NOMO-1 (cell line): Measurements from ENCODE around the gene PPM1F.
A peak's percentile ranks its signal among the peaks of the same experiment; 100 is the strongest.

Experiments used
- DNase-seq, 2 experiments: peaks; one replicate each; lab custom pipeline; 2025; ENCODE audit not compliant: unreplicated experiment in 2 of 2; lab: John Stamatoyannopoulos, UW

Gene PPM1F

DNA sequence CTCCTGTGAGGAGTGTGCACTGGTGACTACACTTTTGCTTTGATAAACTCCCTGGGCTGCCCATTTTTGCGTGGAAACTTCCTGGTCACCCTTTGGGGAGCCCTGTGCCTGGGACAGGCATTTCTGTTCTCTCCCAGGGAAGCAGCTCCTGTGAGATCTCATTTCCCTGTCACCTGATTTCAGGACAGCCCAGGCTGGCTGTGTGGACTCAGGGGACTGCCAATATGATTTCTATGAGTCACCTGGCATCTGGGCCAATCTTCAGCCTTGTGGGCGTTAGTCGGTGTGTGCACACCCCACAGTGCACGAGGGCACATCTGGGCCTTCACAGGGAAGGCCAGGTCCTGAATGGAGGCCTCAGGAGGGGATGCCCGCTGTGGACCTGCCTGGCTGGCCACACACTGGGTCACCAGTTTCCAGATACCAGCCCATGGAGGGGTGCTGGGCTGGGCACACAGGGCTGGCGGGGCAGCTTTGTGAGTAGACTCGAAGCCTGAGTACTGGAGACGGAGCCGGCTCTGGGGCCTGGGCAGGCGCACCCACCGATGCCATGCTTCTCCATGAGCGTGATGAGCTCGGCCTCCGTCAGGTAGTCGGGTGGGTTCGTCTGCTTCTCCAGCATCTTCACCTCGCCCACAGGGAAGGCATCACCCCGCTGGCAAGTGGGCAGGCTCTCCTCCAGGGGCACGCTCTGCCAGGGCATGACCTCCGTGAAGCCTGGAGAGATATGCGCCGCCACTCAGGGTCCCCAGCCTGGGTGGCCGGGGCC, 9.4 kb upstream of the PPM1F start:
- no peak for DNase-seq

DNA sequence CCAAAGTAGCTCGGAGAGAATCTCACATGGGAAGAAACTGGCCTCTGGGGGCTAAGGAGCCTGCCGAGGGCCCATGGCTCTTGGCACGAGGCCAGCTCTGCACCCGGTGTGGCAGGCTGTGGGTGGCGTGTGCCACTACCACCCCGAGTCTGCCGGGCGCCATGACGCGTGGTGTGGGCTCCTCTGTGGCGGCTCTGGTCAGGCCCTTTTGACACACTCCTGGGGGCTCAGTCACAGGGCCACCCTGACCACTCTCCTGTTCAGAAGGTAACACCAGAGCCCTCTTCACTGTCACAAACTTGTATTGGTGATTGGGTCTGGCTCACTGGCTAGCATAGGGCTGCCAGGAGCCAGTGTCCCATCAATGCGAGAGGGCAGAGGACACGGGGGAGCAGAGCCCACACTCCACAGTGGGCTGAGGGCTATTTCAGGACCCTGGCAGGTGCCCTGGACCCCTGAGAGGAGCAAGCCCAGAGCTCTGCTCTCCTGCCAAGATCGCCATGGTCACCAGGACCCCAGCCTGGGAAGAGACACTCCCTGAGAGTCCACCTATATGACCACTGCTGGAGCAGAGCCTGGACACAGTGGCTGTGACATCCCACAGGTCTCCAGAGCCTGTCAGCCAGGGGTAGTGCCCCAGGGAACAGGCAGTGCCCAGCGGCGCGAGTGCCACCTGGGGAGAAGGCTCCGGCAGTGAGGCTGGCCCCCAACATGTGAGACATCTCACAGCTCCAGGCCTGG, 8.6 kb upstream of the PPM1F start:
- no peak for DNase-seq

DNA sequence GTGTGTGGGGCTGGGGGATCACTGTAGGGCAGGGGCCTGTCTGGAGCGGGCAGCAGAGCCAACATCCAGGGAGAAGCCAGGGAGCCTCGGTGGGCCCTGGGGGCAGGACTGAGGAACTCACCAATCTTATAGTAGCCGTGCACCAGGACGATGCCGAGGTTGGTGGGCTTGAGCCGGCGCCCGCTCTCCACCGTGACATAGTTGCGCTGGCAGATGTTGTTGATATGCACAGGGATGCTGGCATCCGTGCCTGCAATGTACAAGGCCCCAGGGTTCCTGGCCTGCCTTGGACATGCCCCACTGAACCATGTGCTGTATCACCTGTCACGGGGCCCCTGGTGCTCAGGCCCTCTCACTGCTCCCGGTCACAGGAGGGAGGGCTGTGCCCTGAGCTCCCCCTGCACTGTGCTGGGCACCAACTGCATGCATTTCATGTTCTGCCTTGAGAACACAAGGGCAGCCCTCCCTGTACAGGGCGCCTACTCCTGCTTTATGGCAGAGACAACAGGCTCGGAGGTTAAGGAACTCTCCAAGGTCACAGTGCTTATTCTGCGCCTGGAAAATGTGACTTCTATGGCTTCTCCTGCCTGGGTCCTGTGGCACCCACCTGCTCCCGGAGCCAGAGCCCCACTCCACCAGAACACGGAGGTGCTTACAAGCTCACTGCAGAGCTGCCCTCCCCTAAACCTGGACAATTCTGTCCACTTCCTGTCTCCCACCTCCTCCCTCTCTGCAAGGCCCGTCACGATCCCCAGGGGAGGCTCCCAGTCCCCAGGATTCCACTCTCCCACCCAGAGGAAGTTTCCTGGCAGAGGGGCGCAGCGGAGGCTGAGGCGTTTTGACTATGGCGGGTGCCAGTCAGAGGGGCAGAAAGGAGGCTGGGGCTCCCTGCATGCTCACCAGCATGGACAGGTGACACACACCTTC, 7.8 kb upstream of the PPM1F start:
- no peak for DNase-seq

DNA sequence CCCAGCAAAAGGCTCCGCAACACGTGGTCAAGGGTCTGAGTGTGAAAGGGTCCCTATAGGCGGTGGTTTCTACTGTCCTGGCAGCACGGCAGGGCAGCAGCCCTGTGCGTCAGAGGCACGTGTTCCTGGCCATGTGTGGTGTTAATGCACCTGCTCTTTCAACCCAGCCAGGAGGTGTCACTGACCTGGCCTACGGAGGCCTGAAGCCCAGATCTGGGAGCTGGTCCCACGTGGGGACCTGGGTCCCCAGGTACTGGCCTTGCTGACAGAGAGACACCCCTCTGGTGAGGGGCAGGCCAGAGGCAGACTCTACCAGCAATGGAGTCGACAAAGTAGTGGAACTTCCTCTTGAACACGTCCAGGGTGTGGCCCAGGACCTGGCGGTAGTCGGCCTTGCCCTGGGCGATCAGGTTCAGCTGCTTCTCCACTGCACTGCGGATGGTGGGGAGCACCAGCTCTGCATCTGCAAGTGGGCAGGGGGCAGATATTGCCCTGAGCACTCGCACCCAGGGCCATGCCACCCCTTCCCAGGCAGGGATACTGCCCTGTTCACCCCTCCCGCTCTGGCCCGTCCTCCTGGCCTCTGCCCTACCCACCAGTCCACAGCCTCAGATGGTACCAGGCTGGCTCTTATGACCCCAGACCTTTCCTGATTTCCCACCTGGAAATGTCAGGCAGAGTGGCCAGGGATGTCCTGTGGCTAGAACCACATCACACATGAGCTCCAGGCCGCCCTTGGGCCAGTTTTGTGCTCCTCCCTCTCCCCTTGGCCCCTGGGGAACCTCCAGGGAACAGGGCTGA, 6.8 kb upstream of the PPM1F start:
- no peak for DNase-seq

DNA sequence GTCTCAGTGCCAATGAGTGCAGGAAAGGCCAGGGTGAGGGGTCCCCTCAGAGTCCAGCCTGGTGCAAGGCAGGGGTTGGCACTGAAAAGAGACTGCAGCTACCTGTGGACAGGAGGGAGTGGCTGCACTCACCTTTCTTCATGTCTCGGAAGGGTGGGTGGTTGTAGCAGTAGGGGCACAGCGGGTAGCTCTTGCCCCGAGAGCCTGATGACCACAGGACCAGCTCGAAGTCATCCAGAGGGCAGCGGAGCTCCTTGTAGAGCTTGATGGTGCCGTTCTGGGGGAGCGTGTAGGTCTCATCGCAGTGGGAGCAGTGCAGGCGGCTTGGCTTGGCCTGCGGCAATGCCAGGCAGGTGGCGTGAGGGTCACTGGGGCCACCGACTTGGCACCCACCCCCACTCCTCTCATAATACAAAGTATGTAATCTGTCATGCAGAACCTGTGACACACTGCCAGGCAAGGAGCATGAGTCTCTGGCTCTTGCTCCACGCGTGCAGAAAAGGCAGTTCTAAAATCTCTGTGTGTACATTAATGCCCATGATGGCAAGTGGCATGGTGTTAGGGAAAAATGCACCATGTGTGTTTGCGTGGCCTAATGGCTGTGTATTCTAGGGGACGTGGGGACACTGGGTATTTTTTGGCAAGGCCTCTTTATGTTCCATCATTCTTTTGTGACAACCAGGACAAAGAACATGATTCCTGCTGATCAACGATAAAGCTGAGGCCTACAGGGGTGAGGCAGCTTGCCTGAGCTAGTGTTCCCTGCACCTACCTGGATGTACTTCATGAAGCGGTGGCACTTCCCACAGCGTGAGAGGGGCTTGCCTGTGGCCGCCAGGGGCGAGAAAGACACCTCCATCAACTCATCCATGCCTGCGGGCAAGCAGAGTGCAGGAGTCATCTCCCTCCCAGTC, 6.0 kb upstream of the PPM1F start:
- DNase-seq: no peak

DNA sequence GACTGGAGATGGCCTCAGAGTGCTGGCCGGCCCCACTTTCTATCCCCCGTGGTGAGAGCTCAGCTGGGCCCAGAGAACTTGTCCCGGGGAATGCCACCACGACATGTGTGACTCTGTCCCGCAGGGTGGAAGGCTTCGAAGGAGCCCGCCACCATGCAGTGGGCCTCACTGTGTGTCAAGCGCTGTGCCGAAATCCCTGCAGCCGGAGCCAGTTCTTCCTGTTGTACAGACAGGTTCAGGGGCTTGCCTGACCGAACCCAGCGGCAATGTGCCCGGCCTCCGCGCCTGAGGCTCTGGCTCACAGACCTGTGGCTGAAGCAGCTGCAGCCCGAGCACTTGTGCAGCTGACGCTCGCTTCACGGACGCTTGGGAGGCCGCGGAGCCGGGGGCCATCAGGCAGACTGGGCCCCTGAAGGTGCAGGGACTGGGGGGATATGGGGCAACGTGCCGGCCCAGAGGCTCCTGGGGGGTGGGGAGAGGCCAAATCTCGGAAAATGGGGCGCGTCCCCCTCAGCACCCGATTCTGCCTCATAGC, 650 bp downstream of the PPM1F start:
- peak; percentile 4 to 15 for DNase-seq

DNA sequence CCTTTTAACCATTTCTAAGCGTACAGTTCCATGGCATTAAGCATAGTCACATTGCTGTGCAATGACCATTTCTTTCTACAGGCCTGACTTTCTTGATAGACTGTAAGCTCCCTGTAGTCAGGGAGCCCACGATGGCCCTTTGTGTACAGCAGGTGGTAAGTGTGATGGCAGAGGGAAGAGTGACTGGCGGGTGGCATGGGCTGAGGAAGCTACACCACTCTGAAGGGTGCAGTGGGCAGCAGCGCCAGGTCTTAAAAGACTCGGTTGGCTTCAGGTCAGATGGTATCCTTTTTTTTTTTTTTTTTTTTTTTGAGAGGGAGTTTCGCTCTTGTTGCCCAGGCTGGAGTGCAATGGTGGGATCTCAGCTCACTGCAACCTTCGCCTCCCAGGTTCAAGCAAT, 1.6 kb downstream of the PPM1F start:
- no peak for DNase-seq

DNA sequence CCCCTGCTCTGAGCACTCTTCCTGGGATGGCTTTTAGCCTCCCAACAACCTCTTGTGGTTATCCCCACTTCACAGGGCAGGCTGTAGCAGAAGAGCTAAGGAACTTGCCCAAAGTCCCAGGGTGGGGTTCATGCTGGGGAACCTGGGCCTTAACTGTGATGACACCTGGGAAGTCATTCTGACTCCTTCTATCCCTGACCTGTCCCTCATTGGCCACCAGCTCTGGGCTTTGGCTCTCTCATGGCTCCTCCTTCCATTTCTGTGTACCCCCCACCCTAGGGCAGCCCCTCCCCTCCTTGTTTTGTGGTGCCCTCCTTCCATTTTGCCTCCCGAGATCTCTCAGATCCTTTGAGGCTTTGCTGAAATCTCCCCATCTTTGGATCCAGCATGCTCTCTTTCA, 2.7 kb downstream of the PPM1F start:
- no peak for DNase-seq

DNA sequence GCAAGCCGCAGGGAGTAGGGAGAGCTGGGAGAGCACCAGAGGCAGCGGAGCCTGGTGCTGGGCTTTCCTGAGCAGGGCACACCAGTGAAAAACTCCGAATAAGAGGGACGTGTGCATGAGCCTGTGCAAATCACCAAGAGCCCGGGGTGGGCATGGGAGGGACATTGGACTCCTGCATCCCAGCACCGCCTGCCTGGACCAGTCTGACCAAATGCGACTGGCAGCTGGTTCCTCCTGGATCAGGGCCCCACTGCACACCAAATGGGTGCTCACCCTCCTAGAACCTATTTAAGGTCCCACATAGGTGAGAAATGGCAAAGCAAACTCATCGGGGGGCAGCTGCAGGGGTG, 3.1 kb downstream of the PPM1F start:
- DNase-seq: no peak

DNA sequence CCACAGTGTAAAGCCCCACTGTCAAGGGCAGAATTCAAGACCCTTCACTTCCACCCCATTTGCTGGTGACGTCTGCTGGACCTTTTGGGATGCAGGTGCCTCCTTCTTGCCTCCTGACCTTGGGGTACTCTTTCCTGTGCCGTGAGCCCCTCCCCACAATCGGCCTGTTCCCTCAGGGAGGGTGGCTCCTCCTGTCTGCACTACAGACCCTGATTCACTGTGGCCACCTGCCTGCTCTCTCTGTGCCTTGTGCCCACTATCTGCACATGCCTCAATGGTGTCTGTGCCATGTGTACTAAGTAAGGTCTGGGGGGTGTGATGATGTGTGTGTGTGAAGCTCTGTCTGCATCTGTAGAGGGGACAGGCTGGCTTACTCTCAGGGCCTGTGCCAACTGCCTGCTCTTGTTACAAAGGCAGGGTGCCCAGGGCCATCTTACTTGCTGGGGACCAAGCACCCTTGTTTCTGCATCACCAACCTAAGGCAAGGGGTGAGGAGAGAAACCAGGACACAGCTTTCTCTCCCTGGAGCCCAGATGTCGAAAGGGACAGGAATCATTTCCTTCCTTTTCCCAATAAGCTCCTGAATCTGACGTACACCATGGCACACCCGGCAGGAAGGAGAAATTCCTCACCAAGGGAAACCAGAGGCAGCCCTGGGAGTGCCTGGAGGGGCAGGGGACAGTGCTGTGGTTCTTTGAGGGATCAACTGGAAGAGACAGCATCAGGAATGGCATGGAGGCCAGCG, 3.7 kb downstream of the PPM1F start:
- no peak for DNase-seq

DNA sequence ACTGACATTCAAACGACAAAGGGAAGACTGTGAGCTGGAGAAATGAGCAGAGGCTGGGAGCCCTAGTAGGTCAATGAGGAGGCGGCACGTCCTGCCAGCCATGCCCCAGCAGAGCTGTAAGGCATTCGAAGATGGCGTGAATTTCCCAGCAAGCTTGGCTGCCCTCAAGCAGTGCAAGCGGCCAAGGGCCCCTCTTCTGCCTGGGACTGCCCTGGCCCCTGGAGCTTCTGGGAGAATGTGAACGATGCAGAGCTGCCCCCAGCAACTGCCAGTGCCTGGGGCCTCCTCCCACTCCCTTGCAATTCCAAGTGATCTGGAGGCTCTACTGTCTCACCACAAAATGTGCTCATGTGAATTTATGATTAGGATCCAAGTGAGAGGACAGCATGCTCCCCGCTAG, 4.3 kb downstream of the PPM1F start:
- no peak for DNase-seq

DNA sequence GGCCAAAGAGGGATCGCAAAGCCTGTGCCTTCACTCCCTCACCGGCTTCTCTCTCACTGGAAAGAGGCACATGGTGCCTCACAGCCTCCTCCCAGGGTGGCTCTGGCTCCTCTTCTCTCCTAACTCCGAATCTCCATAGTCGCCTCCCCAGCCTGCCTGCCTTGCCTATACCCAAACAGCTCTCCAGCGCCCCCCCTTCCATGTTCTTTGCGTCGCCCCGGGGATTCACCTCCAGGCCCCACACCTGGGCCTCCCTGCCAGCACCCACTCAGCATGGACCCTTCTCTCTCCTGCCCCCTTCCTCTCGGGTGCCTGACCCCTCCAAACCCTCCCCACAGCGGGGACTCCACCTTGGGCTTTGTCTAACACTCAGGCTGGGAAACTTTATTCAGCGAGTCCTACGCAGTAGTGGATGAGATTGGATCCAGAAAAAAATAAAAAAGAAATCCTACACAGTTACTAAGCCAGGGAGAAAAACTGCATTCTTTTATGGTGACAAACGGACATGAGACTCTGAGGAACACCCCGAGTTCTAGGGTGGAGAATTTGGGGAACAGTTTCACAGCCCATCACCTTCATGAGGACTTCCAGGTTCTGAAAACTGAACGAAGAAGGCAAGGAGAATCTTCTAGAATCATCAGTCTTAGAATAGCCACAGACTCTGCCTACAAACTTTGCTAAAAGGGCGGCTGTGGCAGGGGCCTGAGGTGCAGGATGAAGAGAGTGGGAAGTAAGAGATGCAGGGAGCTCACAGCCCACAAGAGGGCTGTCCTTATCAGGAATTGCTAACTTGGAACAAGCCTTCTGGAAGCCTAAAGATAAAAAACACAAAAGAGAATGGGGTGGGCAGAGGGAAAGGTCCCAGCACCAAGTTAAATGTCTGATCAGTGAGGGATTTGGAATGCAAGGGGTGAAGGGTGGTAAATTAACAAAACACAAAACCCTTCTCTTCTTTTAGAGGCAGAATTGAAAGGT, 5.3 kb downstream of the PPM1F start:
- no peak for DNase-seq

DNA sequence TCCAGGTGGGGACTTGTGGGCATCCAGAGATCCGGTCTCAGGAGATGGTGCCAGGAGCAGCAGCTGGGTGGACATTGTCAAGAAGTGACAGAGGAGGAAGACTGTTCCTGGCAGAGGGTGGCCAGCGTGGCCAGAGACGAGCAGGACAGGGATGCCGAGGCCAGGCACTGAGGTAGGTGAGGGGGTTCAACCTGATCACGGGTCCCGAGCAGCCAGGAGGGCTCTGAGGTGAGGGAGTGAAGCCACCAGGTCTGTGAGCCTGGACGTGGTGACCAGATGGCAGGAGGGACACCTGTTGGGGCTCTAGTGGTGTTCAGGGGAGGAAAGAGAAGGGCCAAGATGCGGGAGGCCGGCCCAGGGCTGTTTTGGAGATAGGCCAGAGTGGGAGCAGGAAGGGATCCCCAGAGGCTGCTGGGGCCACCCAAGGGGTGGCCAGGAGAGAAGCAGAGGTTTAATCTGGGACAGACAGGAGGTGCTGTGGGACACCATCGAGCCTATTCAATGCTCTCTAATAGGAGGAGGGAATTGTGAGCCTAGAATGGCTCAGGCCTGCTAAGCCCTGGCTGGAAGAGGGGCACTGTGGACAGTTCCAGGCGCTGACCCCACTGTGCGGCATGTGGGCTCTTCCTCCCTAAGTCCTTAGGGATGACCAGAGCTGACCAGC, 6.3 kb downstream of the PPM1F start:
- no peak for DNase-seq

DNA sequence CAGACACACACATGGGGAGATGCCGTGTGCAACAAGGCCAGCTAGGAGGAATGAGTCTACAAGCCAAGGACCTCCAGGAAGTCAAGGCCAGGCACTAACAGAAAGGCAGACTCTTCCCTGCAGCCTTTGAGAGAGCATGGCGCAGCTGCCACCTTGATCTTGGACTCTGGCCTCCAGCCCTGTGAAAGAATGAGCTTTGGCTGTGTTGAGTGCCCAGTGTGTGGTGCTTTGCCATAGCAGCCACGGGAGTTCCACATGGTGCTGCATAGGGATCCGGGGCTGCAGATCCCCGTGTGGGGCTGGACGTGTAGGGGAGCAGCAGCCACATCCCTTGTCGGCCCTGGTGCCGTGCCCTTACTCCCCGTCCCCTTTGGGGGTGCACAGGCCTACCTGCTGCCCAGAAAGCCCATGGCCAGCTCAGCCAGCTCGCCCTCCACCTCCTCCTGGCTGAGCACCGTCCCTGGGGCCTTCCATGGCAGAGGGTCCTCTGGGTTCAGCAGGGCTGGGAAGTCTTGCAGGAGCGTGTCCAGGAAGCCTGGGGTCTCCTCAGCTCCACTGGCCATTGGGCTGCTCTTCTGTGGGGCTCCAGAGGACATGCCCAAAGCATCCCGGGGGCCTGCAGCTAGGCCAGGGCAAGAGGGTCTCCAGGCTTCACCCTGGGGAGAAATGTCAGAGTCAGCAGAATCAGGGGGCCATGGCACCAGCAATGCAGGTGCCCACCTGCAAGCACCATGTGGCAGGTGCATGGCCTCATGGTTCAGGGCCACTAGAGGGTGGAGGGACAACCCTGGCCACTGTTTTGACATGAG, 7.0 kb downstream of the PPM1F start:
- DNase-seq: no peak

DNA sequence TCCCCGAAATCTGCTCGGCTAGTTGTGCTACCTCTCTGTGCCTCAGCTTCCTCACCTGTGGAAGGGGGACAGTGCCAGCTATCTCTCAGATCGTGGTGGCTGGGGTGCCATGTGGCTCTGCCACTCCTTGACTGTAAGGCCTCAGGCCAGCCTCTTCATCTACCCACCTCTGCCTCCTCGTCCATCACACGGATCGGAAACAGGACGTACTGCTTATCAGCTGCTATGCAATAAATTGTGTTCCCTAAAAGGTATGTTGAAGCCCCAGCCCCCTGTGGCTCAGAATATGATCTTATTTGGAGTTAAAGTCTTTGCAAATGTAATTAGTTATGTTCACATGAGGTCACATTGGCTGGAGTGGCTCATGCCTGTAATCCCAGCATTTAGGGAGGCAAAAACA, 7.8 kb downstream of the PPM1F start:
- no peak for DNase-seq
